Transverse colon (tissue), 4 donors: ENCODE measurements around the gene LRBA. TPM values are rescaled to one million over a fixed set of nuclear protein-coding genes. Genes with fewer than 3 reads are reported as not detected.
A peak's percentile ranks its signal among the peaks of the same experiment; 100 is the strongest.

Experiments used
- DNase-seq: peaks from one replicate; pipeline ENCODE4 v3.0.0-alpha.2; 2019
- H3K27ac ChIP-seq, 4 donors: fragments of 200-600 bp; sonication (generic); 2 replicates each; pipeline ENCODE4 v1.5.1; 2016 to 2018; ENCODE audit warnings: inconsistent platforms in 4 of 4
- H3K27me3 ChIP-seq: fragments of 200-600 bp; sonication (generic); 2 replicates; pipeline ENCODE4 v1.5.1; 2017; ENCODE audit warnings: inconsistent platforms
- H3K36me3 ChIP-seq, 4 donors: fragments of 200-600 bp; sonication (generic); 2 replicates each; pipeline ENCODE4 v1.5.1; 2017 to 2019; ENCODE audit warnings: inconsistent platforms in 4 of 4
- H3K4me1 ChIP-seq, 4 donors: fragments of 200-600 bp; sonication (generic); 2 replicates each; pipeline ENCODE4 v1.5.1; 2017 to 2020; ENCODE audit warnings: inconsistent platforms in 4 of 4
- H3K4me3 ChIP-seq, 4 donors: fragments of 200-600 bp; sonication (generic); 1 replicate in 1 of 4; 2 replicates in 3 of 4; pipeline versions ENCODE4 v1.5.1 to v1.6.1; 2017 to 2019; ENCODE audit warnings: inconsistent platforms in 4 of 4
- H3K9me3 ChIP-seq, 2 donors: fragments of 200-600 bp; sonication (generic); 2 replicates each; pipeline ENCODE4 v1.5.1; 2017 to 2019; ENCODE audit warnings: inconsistent platforms in 2 of 2
- EP300 ChIP-seq: sonication (generic); formaldehyde crosslinking; IDR thresholded peaks from one replicate; pipeline ENCODE4 v1.6.1; 2017; ENCODE audit warnings: antibody characterized with exemption, low read depth
- POLR2A ChIP-seq: fragments of 450-650 bp; IDR thresholded peaks from one replicate; pipeline ENCODE4 v1.6.1; 2016; ENCODE audit warnings: antibody characterized with exemption, mild to moderate bottlenecking, moderate library complexity
- POLR2AphosphoS5 ChIP-seq, 3 donors: sonication (generic); formaldehyde crosslinking; IDR thresholded peaks; one replicate each; pipeline ENCODE4 v1.6.1; 2016; ENCODE audit warnings: antibody characterized with exemption in 3 of 3
- WGBS, 2 donors: methylation state at CpG; one replicate each; pipeline ENCODE4 v1.1.5; 2018; ENCODE audit warnings: low coverage in 1 of 2; 5-methylcytosine and 5-hydroxymethylcytosine counted together
- in situ Hi-C, 4 donors: fragments of 200-750 bp; cut with MboI; loops; one replicate each; pipeline versions ENCODE4 v1.15.0 to v1.15.1; 2017; ENCODE audit warnings: low sequenced_read_pairs in 3 of 4, low pct_ligation_motif_present in 1 of 4, low pct_unique_long_range_greater_than_20kb in 1 of 4
- intact Hi-C: fragments of 100-400 bp; cut with DNase I; formaldehyde crosslinking; loops from one replicate; pipeline ENCODE4 v1.15.1; 2023; ENCODE audit warnings: low total_unique reads
- total RNA-seq, 4 donors: library from RNA; depleted of rRNA; stranded (reverse); fragments of >200 nt; gene quantifications; one replicate each; pipeline ENCODE4 v1.1.0, GENCODE V29; 2016
- TF ChIP-seq, protein P1 (sequence below), 5 experiments: fragments of 200-600 bp in 3 of 5; fragments of 450-650 bp in 2 of 5; sonication (generic) in 3 of 5; IDR thresholded peaks; 1 replicate in 2 of 5; 2 replicates in 3 of 5; pipeline ENCODE4 v1.5.1; 2016 to 2017; ENCODE audit warnings: antibody characterized with exemption in 5 of 5, inconsistent platforms in 3 of 5, mild to moderate bottlenecking in 2 of 5, moderate library complexity in 1 of 5

Gene LRBA
- total RNA-seq, 4 donors from 2014 or later = 82.7 to 125 (median 112) TPM

DNA sequence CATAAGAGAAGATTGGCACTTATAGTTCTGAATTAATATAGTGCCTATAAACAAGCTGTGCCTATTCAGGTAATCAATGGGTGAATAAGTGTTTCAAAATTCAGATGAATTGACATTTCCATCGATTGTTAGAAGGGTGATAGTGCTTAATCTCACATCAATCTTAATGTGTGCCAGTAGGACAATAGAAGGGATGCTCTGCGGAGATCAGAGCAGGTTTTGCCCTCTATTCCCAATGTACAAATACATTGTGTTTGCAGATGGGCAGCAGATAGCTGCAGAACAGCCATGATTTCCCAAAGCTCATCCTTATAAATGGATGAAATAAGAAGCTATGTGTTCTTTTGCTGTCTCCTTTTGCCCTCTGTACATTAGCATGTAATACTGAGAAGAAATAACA, 425.9 kb downstream of the LRBA start:
- Histone ChIP-seq H3K36me3 (no peaks in the 10 kb centered on the region), H3K4me3 (peak overlapping the region in 3 of 4 donors; percentile 8 to 52 (median 28)), H3K27me3 (no peaks in the 10 kb centered on the region), H3K4me1 (peaks cover 0 to 8% (median 0%) of the 10 kb centered on the region in 4 donors), H3K27ac (peak overlapping the region; percentile 82 to 89 (median 85)), H3K9me3 (no peaks in the 10 kb centered on the region)
- no peak for DNase-seq
- WGBS, 2 donors = 78% methylated on average over 2 of the region's 2 CpGs; no CpG with 5 or more reads in 1 of the 2 donors
- TF ChIP-seq EP300 (no peak), POLR2A (no peak), POLR2AphosphoS5 (IDR thresholded peaks at IDR 0.05) (no peak)
- TF ChIP-seq, protein P1, sequence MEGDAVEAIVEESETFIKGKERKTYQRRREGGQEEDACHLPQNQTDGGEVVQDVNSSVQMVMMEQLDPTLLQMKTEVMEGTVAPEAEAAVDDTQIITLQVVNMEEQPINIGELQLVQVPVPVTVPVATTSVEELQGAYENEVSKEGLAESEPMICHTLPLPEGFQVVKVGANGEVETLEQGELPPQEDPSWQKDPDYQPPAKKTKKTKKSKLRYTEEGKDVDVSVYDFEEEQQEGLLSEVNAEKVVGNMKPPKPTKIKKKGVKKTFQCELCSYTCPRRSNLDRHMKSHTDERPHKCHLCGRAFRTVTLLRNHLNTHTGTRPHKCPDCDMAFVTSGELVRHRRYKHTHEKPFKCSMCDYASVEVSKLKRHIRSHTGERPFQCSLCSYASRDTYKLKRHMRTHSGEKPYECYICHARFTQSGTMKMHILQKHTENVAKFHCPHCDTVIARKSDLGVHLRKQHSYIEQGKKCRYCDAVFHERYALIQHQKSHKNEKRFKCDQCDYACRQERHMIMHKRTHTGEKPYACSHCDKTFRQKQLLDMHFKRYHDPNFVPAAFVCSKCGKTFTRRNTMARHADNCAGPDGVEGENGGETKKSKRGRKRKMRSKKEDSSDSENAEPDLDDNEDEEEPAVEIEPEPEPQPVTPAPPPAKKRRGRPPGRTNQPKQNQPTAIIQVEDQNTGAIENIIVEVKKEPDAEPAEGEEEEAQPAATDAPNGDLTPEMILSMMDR (IDR thresholded peaks at IDR 0.05) = no peak
- intact Hi-C loops = no loop called here
- in situ Hi-C loops = loop anchor here in 2 of 4 donors (10.0 to 25.0 kb wide), 2 partner anchors 277 to 284 kb away; no protein-coding TSS in a partner anchor

- intact Hi-C loops (no loop called here), in situ Hi-C loops (loop anchor here in 2 of 4 donors (10.0 to 25.0 kb wide), 2 partner anchors 276 to 284 kb away; no protein-coding TSS in a partner anchor)
- no peak for TF ChIP-seq EP300
- TF ChIP-seq, protein P1 (IDR thresholded peaks at IDR 0.05) = no peak
- TF ChIP-seq POLR2AphosphoS5 (IDR thresholded peaks at IDR 0.05) = no peak
- TF ChIP-seq POLR2A = no peak
- peak overlapping the region; percentile 1 to 52 (median 38) for H3K4me3 ChIP-seq
- peaks cover 0 to 8% (median 0%) of the 10 kb centered on the region in 4 donors for H3K4me1 ChIP-seq
- peak overlapping the region; percentile 82 to 89 (median 85) for H3K27ac ChIP-seq
- H3K27me3 ChIP-seq = no peaks in the 10 kb centered on the region
- H3K36me3 ChIP-seq = peaks cover 0 to 5% (median 0%) of the 10 kb centered on the region in 4 donors
- no peaks in the 10 kb centered on the region for H3K9me3 ChIP-seq
- no peak for DNase-seq
- 70% methylated on average over 1 of the region's 1 CpG; no CpG with 5 or more reads in 1 of the 2 donors for WGBS, 2 donors
These were observed 426.8 kb downstream of the LRBA start for GRCh38 chr4:150588316-150588715.

GRCh38 chr4:150586162-150586810, 428.8 kb downstream of the LRBA start:
- intact Hi-C loops (no loop called here), in situ Hi-C loops (loop anchor here in 2 of 4 donors (10.0 to 25.0 kb wide), 2 partner anchors 274 to 281 kb away; no protein-coding TSS in a partner anchor)
- no peak for TF ChIP-seq EP300
- no peak for TF ChIP-seq POLR2A
- TF ChIP-seq, protein P1 (IDR thresholded peaks at IDR 0.05) = no peak
- no peak for TF ChIP-seq POLR2AphosphoS5 (IDR thresholded peaks at IDR 0.05)
- peaks cover 0 to 4% (median 0%) of the 10 kb centered on the region in 4 donors for H3K4me1 ChIP-seq
- H3K27me3 ChIP-seq = no peaks in the 10 kb centered on the region
- DNase-seq = no peak
- H3K27ac ChIP-seq = peak overlapping the region; percentile 84 to 91 (median 88)
- peaks cover 0 to 13% (median 2%) of the 10 kb centered on the region in 4 donors for H3K36me3 ChIP-seq
- H3K9me3 ChIP-seq = no peaks in the 10 kb centered on the region
- H3K4me3 ChIP-seq = peak overlapping the region; percentile 17 to 52 (median 38)

DNA sequence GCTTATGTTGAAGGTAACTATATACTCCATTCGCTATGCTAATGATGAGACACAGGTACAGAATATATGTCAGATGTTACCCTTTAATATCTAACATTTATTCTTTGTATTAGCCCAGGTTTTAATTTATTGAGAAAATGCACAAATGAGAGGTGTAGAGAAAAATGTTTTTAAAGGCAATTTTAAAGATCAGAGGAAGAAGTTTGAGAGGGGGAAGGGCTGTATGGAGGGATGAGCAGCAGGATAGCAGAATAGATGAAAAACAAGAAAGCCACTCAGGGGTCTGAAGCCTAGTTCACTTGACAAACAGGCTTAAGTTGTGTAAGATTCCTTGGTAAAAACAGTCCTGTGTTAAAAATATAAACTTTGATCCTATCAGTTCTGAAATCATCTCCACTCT, 429.5 kb downstream of the LRBA start:
- TF ChIP-seq POLR2AphosphoS5 (IDR thresholded peaks at IDR 0.05) (no peak), POLR2A (no peak), EP300 (no peak)
- TF ChIP-seq, protein P1 (IDR thresholded peaks at IDR 0.05) = no peak
- no peaks in the 10 kb centered on the region for H3K27me3 ChIP-seq
- in situ Hi-C loops = loop anchor here in 2 of 4 donors (10.0 to 25.0 kb wide), 2 partner anchors 273 to 281 kb away; no protein-coding TSS in a partner anchor
- H3K27ac ChIP-seq = peak overlapping the region; percentile 84 to 91 (median 88)
- H3K9me3 ChIP-seq = no peaks in the 10 kb centered on the region
- H3K4me3 ChIP-seq = peak overlapping the region; percentile 17 to 52 (median 38)
- 64 to 77% methylated on average over 1 of the region's 1 CpG for WGBS, 2 donors
- no peak for DNase-seq
- H3K4me1 ChIP-seq = peaks cover 0 to 4% (median 0%) of the 10 kb centered on the region in 4 donors
- peaks cover 0 to 13% (median 2%) of the 10 kb centered on the region in 4 donors for H3K36me3 ChIP-seq
- intact Hi-C loops = no loop called here
